SKM-1 (cell line): ENCODE data around the gene LRRC4.
A peak's percentile ranks its signal among the peaks of the same experiment; 100 is the strongest.

Experiments
- DNase-seq: peaks from one replicate; lab custom pipeline; 2025; ENCODE audit not compliant: unreplicated experiment; lab: John Stamatoyannopoulos, UW

LRRC4 gene

DNA sequence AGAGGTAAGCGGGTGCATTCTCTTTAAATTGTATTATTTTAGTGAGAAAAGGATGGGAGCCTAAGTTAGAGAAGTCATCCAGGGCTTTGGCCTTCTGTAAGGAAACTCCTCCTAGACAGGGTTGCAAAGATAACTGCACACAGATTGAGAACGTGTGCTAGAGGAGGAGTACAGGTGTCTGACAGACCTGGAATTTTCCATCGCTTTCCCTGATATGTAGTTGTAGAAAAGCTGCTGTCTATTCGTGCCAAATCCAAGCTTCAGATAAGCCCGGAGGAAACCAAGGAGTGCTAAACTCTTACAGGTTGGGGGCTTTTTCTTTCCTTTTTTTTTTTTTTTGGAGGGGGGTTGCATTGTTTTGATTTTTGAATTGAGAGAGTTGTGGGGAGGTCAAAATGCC, 23.1 kb downstream of the LRRC4 start:
- no peak for DNase-seq

DNA sequence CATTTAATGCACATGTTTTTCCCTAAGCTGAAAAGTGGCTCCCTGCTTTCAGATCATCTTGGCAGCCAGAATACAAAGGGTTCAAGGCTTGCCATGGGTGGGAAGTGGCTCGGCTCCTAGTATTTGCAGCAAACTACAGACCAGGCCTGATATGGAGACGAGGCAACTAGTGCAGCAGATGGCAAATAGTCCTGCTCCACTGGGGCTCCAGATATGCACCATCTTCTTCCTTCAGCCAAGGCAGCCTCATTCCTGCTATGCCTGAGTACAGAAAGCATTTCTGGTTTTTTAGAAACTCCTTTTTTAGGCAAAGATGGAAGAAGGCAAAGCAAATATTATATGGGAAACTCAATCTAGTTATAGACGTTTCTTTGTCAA, 23.9 kb downstream of the LRRC4 start:
- no peak for DNase-seq

DNA sequence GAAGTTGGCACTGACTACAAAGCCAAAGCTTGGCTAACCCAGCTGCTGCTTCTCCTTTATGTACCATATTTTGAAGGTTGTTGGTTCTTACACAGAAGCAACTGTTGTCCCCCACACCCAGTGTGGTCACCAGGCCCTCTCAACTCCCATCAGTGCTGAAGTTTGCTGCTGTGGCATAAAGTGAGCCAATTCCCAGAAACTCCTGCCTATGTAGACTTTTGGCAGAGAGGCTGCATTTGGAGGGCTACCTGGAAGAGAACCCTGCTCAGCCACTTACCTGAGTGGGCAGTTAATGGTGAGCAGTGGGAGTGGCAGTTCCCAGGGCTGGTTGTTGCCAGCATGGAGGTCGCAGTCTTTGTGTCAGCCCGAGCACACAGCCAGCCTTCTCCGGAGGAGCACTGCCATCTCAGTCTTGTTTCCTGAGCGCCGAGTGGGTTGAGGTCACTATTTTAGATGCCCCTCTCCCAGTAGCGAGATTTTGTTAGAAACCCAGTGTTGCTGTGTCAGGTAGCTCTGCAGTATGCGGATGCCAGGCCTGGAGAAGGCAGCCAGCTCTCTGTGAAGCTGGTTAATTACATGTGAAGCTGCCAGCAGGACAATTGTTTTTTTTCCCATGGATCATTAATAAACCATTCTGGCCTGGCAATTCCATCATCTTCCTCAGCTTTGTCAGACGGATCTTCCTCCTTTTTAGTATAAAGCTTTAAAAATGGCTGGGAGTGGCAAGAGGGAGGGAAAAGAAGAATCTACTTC, 24.5 kb downstream of the LRRC4 start:
- DNase-seq, result no peak

DNA sequence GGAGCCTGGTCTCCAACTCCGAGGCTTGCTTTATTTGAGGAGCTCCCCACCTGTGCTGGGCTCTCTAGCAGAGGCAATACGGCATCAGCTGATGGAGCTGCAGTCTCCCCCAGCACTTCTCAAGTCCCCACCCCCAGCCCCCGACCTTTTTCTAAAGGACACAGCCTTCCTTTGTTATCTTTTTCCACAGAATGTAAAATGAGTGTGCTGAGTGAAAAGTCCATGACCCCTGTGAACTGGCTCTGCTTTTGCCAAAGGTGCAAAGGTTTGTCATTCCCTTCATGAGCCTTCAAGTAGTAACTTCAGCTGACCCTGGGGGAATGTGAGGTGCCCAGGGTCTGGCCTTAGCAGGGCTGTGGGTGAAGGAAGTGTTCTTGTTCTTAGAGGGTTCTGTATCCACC, 25.5 kb downstream of the LRRC4 start:
- DNase-seq, result no peak

DNA sequence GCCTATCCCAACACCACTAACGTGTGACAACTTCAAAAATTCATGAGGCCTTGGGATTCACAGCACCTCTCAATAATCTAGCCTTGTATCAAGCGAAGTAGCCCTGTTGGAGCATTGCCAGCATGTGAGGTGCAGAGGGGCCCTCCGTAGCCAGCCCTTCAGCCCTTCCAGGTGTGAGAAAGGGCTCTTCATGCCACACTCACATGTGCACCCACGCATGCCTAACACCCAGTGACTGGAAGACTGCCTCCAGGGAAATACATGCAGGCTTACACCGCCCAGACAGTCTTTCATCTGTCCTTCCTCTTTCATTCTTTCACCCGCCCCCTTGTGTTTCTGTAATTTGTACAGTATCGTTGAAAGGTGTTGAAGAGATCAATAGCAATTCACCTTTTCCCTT, 26.1 kb downstream of the LRRC4 start:
- no peak for DNase-seq

DNA sequence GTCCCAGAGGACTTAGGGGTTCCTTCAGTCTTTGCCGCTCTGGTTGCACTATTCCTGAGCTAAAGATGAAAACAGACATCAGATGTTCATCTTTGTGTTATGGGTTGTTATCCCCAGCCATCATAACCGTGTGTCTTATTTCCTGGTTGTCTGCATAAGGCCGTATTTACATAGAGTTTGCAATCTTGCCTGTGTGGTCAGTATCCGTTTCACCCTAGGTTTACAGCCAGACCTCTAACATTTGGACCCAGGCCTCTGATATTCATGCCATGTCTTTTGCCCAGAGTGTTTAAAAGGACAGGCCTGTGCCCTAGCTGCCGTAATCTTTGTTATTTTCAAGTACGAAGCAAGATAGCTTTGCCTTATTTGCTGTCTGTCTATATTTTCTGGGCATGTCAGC, 26.6 kb downstream of the LRRC4 start:
- DNase-seq, result no peak

DNA sequence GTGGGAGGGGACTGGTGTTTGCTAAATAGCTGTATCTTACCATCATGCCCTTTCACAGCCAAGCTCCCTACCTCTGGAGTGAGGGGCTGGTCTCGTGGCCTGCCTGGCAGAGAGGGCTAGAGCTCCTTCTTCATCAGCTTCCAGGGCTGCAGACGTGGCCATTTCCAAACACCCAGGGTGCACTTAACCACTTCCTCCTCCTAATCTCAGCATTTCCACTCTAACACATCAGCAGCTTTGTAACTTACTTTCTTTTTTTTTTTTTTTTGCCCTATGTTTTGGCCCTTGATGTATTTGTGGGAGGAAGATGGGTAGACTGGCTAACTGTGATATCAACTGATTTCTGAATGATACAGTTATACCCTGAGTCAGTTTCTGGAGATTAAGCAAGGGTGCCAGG, 27.4 kb downstream of the LRRC4 start:
- no peak for DNase-seq

DNA sequence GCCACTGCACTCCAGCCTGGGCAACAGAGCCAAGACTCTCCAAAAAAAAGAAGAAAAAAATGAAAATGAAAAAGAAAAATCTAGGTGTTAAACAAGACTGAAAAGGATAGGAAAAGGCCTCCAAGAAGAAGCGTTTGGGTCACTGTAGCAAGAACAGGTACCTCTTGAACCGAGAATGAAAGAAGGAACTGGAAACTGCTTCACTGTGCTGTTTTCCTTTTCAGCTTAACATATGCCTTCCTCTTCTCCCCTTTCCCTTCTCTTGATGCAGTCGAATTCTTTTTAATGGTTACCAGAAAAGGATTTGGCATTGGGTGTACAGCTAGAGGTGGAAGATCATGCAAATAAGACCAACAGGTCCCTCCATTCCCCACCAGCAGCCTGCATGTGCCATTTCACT, 28.1 kb downstream of the LRRC4 start:
- no peak for DNase-seq

DNA sequence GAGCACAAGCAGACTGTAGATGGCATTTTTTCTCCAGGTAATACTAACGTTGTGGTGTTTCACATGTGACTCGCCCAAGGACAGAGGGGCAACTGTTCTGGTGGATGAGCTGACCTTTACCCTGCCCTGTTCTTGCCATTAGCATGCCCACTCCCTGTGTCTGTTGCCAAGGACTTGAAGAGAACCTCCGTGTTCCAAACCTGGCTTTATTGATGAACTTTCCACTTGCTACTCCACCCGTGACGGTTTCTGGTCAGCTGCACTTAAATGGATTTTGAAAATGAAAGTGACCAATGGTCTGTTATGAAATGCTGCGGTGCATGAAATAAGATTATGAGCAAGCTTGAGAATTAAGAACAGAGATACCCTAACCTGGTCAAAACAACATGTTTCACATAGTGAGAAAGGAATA, 30.4 kb downstream of the LRRC4 start:
- no peak for DNase-seq

DNA sequence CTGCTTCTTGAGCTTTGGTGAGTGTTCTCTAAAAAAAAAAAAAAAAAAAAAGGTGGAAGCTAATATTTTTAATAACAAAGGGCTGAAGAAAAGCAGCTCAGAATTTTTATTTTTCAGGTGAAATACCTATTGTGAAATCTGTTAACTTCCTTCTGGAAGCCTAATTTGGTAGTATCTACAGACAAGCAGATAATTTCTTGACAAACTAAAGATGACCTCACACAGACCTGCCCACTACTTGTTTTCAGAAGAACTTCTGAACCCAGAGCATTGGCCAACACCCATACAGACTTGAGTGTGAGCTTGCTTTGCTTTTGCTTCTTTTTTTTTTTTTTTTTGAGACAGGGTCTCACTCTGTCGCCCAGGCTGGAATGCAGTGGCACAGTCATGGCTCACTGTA, 31.2 kb downstream of the LRRC4 start:
- peak; percentile 37 for DNase-seq

DNA sequence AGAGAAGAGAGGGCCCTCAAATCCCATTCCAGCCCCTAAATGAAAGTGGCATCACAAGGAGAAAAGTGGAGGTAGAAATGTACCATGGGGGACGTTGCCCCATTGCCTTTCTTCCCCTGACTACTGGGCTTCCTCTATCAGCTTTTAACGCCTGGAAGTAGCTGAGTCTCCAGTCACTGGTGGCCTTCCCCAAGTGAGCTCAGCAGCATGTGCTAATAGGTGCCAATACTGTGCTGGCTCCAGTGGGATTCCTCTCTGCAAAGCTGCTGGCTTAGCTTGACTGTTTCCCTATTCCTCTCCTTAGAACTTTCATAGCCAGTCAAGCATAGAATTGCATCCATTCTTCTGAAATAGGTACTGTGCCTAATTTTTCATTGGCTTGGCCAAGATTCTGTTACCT, 32.6 kb downstream of the LRRC4 start:
- no peak for DNase-seq

DNA sequence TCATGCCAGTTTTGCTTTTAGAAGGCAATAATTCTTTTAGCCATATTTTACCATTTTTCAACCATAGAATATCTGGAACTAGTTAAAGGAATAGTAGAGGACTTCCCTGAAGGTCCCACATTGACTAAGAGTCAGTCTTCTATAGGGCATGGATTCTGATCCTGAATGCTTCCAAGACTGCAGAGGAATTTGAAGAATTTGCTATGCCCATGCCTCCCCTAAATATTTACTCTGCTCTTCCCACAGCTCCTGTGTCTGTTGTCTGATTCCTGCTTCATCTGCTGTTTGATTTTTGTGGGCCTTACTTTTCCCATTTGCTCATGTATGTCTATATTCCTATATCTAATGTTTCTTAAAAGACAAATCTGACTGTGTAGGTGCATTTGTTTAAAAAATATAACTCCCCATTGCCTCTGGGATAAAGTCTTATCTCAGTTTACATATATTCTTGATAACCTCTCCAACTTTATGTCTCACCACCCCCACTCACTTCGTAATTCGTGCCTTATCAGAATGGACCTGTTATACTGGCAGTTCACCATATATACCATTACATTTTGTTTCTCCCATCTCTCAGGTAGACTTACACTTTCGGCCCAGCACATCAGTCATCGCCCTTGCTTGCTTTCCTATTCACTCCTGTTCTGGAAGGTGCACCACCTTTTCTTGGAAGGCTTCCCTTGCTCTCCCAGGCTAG, 33.9 kb downstream of the LRRC4 start:
- DNase-seq, result no peak

DNA sequence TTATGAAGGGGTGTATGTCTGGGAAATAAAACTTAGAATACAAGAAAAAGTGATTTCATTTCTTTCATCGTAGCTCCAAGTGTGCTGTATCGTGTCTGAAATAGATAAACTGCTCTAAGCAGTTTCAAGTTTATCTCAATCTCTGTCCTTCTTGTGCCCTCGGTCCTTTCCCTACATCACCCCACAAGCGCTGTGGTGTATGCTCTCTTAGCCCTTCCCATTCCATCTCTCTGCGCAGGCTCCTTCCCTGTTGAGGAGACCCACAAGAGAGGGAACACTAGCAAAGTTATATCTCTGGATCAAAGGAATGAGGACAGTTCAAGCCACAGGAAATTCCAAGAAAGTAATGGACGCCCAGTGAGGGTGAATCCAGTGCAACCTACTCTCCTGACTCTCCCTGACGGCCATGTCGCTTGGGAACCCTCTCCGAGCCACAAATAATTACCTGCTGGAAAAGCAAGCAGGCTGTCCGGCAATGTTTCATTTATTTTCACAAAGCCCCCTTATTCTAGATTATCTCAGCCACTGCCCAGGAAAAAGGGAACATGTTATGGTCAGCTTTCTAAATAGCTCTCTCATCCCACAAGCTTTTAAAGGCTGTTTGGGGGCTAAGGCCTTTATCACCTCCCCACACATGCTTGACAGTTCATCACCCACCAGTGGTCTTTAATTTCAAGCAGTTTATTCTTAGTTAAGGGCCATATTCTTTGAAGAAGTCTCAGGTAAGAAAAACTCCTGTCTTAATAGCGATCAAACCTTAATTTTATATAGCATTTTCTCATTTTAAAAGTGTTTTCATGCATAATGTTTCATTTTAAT, 34.8 kb downstream of the LRRC4 start:
- DNase-seq, result no peak

DNA sequence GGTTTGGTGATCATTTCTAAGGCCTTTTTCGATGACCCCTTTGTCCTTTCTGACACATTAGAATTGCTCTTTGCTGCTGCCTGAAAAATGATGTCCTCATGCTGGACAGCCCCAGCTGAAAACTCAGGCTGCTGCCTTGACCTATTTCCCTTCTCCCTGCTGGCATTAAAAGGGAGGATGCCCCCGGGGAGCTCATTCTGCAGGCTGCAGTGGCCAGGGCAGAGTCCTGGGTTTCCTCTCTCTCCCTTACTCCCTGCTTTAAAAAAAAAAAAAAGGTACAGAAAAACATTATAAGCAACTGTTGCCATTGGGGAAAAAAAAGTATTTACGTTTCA, 35.4 kb downstream of the LRRC4 start:
- DNase-seq, result no peak

DNA sequence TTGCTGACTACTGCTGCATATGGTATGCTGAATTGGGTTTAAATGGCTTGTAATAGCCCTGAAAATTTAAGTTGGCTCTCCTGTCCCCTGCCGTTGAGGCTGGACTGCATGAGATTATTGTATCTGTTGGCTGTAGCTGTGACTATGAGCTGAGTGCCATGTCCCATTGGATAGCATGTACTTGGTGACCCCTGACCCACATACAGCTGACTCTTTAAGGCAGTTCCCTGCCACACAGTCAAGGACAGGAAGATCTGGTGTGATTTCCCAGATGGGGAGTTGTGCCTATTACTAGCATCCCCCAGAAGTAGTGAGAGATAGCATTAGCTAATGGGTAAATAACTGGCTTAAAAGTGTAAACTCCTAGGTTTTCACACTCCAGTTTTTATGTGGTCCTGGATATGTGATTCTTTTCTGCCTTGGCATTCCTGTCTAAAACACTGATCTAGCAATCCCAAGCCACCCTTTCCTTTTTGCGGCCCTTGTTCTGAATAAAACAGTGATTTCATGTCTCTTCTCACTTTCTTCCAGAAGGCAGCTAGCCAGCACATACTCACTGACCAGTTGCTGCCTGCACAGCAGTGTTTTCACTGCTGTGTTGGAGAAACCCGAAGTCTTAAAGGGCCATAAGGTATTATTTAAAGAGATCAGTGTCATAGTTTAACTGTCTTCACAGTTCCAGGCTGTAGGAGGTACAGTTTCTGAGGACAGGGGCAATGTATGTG, 35.9 kb downstream of the LRRC4 start:
- no peak for DNase-seq

DNA sequence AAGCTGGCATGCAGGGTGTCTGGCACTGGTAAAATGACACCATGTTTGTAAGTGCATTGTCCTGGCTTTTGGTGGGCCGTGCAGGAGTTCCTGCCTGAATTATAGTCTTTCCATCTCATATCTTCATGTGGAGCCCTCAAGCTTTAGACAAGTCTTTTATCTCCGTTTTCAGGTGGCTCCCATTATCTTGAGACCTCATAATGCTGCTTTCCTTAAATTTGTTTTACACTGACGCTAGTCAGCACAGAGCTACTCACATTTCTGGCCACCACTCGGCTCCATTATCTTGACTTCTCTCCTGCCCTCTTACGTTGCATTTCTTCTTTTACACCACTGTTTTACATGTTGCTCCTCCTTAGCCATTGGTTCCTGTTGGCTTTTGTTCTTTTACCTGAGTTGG, 37.2 kb downstream of the LRRC4 start:
- no peak for DNase-seq

DNA sequence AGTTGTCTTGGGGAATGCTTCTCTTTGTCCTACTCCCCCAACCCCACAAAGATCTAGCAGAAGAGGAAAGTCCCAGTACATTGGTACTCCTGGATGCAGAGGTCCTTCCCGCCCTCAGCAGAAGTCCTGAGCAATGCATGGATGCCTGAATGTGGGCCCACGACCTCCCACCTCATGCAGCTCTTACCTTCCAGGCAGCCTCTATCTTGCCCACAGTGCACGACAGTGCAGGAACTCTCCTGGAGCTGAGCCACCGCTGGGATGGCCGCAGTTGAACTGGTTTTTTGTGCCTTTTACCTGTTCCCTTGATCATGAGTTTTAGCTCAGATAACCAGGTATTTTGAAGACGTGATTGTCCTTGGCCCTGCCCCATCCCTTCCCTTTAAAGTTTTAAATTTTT, 37.9 kb downstream of the LRRC4 start:
- no peak for DNase-seq

DNA sequence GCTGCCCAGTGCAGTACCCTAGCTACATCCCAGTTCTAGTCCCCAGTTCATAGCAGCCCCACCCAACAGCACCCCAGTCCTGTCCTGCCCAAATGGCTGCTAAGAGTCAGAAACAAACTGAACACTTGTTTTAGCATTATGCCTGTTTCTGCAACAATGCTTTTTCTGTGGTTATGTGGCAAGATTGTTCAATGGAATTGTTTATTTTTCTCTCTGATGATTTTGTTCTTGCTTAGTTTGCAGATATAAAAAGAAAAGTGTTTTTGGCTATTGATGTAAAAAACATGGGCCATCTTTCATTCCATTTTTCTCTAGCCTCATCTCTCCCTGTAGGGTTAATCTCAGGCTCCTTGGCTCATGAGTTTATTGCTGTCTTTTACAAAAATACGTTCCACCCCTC, 42.5 kb downstream of the LRRC4 start:
- DNase-seq, result no peak

DNA sequence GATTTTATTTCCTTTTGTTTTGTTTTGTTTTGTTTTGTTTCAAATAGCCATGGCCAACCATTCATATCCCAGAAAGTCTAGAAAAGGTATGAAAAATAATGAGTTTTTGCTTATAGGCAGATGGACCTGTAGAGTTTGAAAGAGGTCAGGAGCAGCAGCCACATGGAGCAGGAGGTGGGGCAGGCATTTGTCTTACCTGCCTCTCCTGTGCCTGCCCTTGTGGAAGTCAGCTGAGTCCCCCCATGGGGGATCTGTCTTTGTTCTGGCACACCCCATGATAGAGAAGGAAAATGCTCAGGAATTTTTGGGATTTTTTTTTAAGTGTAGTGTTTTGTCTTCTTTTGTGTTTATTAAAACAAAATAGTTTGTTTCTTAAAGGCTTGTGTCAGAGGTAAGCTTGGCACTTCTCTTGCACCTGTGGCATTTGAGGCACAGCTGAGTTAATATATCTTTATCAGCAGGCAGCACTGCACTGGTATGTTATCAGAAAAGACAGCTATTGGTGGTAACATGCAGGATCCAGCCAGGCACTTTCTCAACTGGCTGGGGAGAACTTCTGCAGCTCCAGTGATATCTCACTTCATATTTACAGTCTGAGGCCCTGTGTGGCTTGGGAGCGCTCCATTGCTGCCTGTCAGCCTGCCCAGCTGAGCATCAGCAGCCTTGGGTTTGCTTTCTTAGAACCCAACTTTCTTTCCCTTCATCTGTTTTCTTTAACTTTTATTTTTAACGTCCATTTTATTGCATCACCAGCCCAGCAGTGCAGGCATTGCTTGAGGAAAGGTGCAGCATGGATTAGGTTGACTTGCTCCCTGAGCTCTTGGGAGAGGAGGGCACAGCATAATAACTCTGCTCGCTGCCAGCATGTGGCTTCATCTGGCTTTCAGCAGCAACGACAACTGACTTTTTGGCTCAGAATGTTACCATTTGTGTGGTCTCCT, 44.4 kb downstream of the LRRC4 start:
- DNase-seq, result no peak

DNA sequence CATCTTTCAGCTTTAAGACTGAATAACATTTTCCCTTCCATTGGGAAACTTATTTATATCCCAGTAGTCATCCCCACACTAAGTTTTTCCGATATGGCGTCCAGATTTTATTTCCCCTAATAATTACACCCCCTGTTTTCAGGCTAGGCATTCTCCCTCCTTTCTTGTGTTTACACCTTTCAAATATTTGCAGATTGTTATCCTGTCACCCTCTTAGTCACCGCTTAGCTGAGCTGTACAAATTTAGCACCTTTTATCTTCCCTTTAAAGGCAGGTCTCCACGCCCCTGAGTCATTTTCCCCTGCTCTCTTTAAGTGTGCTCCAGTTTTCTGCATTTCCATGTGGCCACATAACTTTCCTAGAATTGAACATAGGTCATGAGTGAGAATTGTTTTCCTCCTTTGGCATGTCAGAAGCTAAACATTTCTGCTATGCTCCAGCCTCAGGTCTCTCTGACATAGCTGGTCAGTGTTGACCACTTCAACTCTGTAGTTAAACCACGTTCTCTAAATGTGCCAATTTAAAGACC, 47.4 kb downstream of the LRRC4 start:
- no peak for DNase-seq
